Measurements from ENCODE around the gene EGFL7.
A peak's percentile ranks its signal among the peaks of the same experiment; 100 is the strongest.

The EGFL7 gene

GRCh38 chr9:136693135-136693489 is 30.4 kb downstream of the EGFL7 start:
- no peak for TF ChIP-seq CTCF (IDR thresholded peaks at IDR 0.05; ENCODE audit: control insufficient read depth, extremely low read depth, insufficient read depth)
- DNase-seq (ENCODE audit: low read depth), result no peak
- no peak overlapping the region for H3K4me3 ChIP-seq (ENCODE audit: low read depth, low read length)

GRCh38 chr9:136693490-136694162 is 30.9 kb downstream of the EGFL7 start:
- H3K4me3 ChIP-seq (ENCODE audit: low read depth, low read length), result no peak overlapping the region
- no peak for TF ChIP-seq CTCF (IDR thresholded peaks at IDR 0.05; ENCODE audit: control insufficient read depth, extremely low read depth, insufficient read depth)
- DNase-seq (ENCODE audit: low read depth), result peak; percentile 55

- DNase-seq (ENCODE audit: low read depth), result no peak
- H3K4me3 ChIP-seq (ENCODE audit: low read depth, low read length), result no peak overlapping the region
- TF ChIP-seq CTCF (IDR thresholded peaks at IDR 0.05; ENCODE audit: control insufficient read depth, extremely low read depth, insufficient read depth), result peak; percentile 88
Measured at GRCh38 chr9:136694163-136694871, 31.6 kb downstream of the EGFL7 start.

GRCh38 chr9:136694872-136695247 is 32.1 kb downstream of the EGFL7 start:
- H3K4me3 ChIP-seq (ENCODE audit: low read depth, low read length), result no peak overlapping the region
- TF ChIP-seq CTCF (IDR thresholded peaks at IDR 0.05; ENCODE audit: control insufficient read depth, extremely low read depth, insufficient read depth), result no peak

GRCh38 chr9:136695435-136695895 is 32.7 kb downstream of the EGFL7 start:
- 0 out of 2 replicates have a peak, but pooled peaks have one; percentile 4 for TF ChIP-seq CTCF (IDR thresholded peaks at IDR 0.05; ENCODE audit: control insufficient read depth, extremely low read depth, insufficient read depth)
- DNase-seq (ENCODE audit: low read depth), result peak; percentile 98
- no peak overlapping the region for H3K4me3 ChIP-seq (ENCODE audit: low read depth, low read length)

More at GRCh38 chr9:136694872-136695247, 32.1 kb downstream of the EGFL7 start:
- DNase-seq (ENCODE audit: low read depth), result no peak

GRCh38 chr9:136695955-136696354 is 33.2 kb downstream of the EGFL7 start:
- DNase-seq (ENCODE audit: low read depth), result no peak
- TF ChIP-seq CTCF (IDR thresholded peaks at IDR 0.05; ENCODE audit: control insufficient read depth, extremely low read depth, insufficient read depth), result no peak
- no peak overlapping the region for H3K4me3 ChIP-seq (ENCODE audit: low read depth, low read length)
